Measurements from ENCODE around the gene DPEP1.
"Not testable (repeated sequence)": the region's sequence is repeated elsewhere in the genome, so short reads cannot be mapped to it uniquely, and the experiment has no call there.

DPEP1 gene

GRCh38 chr16:89584768-89585549 is 28.5 kb upstream of the DPEP1 start:
- H3K4me1 Mint-ChIP-seq: no peaks in the 10 kb centered on the region
- no peak overlapping the region for H3K27ac Mint-ChIP-seq
- ATAC-seq (replicated peaks): no peak
- H3K9me3 Mint-ChIP-seq: no peaks in the 10 kb centered on the region
- peaks cover 1 to 5% of the 10 kb centered on the region in 2 donors for H3K36me3 Mint-ChIP-seq
- DNase-seq: no peak
- H3K4me3 Mint-ChIP-seq: no peak overlapping the region
- H3K27me3 Mint-ChIP-seq: no peaks in the 10 kb centered on the region

DNA sequence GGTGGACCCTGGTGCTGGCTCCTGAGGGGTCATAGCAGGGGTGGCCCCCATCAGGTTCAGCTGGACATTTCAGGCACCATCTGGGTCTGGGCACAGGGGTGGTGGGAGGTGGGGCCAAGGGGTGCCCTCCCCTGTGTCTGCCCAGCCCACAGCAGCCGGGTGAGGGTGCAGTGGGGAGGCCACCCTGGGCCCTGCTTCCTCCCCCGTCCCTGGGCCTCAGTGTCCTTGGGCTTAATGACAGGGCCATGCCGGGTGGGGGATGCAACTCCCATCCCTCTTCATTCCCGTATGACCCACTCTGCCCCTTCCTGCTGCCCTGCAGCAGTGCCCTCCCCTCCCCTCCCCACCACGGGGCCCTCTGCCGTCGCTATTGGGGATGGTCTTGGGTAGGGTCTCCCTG is 27.2 kb upstream of the DPEP1 start:
- no peaks in the 10 kb centered on the region for H3K4me1 Mint-ChIP-seq
- H3K9me3 Mint-ChIP-seq: no peaks in the 10 kb centered on the region
- ATAC-seq (replicated peaks) (no peak), DNase-seq (no peak)
- H3K27me3 Mint-ChIP-seq: no peaks in the 10 kb centered on the region
- H3K36me3 Mint-ChIP-seq: peaks cover 1 to 5% of the 10 kb centered on the region in 2 donors
- no peak overlapping the region for H3K4me3 Mint-ChIP-seq
- H3K27ac Mint-ChIP-seq: no peak overlapping the region

DNA sequence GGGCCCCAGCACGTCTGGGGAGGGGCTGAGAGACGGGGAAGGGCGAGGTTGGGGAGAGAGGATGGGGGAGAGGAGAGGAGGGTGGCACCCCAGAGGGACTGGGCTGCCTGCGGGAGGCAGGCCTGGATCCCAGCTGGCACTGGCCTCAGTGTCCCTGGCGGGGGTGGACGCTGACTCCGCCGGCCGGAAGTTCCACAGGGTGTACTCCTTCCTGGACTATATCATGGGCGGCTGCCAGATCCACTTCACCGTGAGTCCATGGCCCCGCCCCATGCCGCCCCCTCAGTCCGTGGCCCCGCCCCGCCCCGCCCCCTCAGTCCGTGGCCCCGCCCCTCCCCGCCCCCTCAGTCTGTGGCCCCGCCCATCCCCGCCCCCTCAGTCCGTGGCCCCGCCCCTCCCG is 26.6 kb upstream of the DPEP1 start:
- ATAC-seq (replicated peaks): no peak
- Mint-ChIP-seq H3K4me1 (no peaks in the 10 kb centered on the region), H3K27me3 (no peaks in the 10 kb centered on the region), H3K27ac (no peak overlapping the region), H3K36me3 (peaks cover 1 to 5% of the 10 kb centered on the region in 2 donors), H3K9me3 (no peaks in the 10 kb centered on the region), H3K4me3 (no peak overlapping the region)
- no peak for DNase-seq

GRCh38 chr16:89587676-89588075 is 25.8 kb upstream of the DPEP1 start:
- not testable (repeated sequence) for H3K4me3 Mint-ChIP-seq; DNase-seq; H3K9me3 Mint-ChIP-seq; ATAC-seq (replicated peaks); H3K27me3 Mint-ChIP-seq; H3K4me1 Mint-ChIP-seq; H3K27ac Mint-ChIP-seq; H3K36me3 Mint-ChIP-seq

GRCh38 chr16:89588413-89589109 is 24.9 kb upstream of the DPEP1 start:
- H3K4me1 Mint-ChIP-seq: no peaks in the 10 kb centered on the region
- no peak for DNase-seq
- H3K36me3 Mint-ChIP-seq: peaks cover 1 to 5% of the 10 kb centered on the region in 2 donors
- H3K27ac Mint-ChIP-seq: no peak overlapping the region
- H3K4me3 Mint-ChIP-seq: no peak overlapping the region
- H3K27me3 Mint-ChIP-seq: no peaks in the 10 kb centered on the region
- no peaks in the 10 kb centered on the region for H3K9me3 Mint-ChIP-seq
- ATAC-seq (replicated peaks): no peak

DNA sequence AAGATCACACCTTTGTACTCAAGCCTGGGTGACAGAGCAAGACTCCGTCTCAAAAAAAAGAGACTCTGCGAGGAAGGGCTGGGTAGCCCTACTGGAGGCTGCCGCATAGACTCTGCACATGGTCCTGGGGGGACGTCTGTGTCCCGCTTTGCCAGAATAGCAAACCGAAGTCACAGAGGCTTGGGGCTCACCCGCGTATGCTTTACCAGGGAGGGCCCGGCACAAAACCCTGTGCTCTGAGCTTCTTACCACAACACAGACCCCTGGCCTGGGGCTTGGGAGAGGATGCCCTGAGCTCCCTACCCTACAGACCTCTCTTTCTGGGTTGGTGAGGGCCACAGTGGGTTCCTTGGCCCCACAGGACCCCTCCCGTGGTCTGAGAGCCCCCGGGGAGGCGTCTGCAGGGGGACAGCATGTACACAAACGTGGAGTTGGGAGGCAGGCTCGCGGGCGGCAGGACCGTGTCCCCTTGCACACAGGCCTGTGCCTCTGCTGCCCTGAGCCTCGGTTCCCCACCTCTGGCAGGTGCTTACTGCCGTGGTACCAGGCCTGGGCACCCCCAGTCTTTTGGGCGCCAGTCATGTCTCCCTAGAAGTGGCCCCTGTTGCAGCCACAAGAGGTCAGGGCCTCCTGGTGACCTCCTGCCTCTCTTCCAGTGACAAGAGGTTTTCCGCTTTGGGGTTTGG is 24.1 kb upstream of the DPEP1 start:
- Mint-ChIP-seq H3K9me3 (no peaks in the 10 kb centered on the region), H3K36me3 (peaks cover 1 to 5% of the 10 kb centered on the region in 2 donors), H3K4me1 (no peaks in the 10 kb centered on the region), H3K27ac (no peak overlapping the region), H3K27me3 (no peaks in the 10 kb centered on the region), H3K4me3 (no peak overlapping the region)
- DNase-seq: no peak
- ATAC-seq (replicated peaks): no peak

DNA sequence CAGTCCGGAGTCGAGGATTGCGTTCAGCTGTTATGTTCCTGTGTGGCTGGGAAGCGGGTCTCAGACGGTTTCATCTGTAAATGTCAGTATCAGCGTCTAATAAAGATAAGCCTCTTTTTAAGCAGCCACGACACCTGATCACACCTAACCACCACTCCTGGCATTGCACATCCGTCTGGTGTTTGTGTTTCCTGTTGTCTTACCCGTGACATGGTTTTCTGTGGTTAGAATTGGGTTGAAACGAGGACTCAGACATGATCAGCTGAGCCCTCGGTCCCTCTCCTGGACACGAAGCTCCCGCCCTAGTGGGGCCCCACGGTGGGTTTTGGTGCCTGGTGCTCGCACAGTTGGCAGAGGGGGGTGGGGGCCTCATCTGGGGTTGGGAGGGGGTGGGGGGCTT is 19.6 kb upstream of the DPEP1 start:
- no peak for DNase-seq
- Mint-ChIP-seq H3K4me1 (peaks cover 0 to 2% of the 10 kb centered on the region in 2 donors), H3K9me3 (no peaks in the 10 kb centered on the region), H3K27ac (no peak overlapping the region), H3K36me3 (no peaks in the 10 kb centered on the region), H3K27me3 (no peaks in the 10 kb centered on the region), H3K4me3 (no peak overlapping the region)
- no peak for ATAC-seq (replicated peaks)

GRCh38 chr16:89595330-89596060 is 17.9 kb upstream of the DPEP1 start:
- Mint-ChIP-seq H3K4me1 (peaks cover 0 to 2% of the 10 kb centered on the region in 2 donors), H3K27me3 (peaks cover 0 to 5% of the 10 kb centered on the region in 2 donors), H3K9me3 (no peaks in the 10 kb centered on the region), H3K4me3 (no peak overlapping the region), H3K27ac (no peak overlapping the region), H3K36me3 (no peaks in the 10 kb centered on the region)
- ATAC-seq (replicated peaks) (no peak), DNase-seq (no peak)

- peaks cover 0 to 5% of the 10 kb centered on the region in 2 donors for H3K27me3 Mint-ChIP-seq
- no peaks in the 10 kb centered on the region for H3K9me3 Mint-ChIP-seq
- H3K36me3 Mint-ChIP-seq: no peaks in the 10 kb centered on the region
- no peak overlapping the region for H3K4me3 Mint-ChIP-seq
- DNase-seq: no peak
- no peak overlapping the region for H3K27ac Mint-ChIP-seq
- no peak for ATAC-seq (replicated peaks)
- peaks cover 0 to 2% of the 10 kb centered on the region in 2 donors for H3K4me1 Mint-ChIP-seq
These were observed 17.3 kb upstream of the DPEP1 start for GRCh38 chr16:89596061-89596689.

DNA sequence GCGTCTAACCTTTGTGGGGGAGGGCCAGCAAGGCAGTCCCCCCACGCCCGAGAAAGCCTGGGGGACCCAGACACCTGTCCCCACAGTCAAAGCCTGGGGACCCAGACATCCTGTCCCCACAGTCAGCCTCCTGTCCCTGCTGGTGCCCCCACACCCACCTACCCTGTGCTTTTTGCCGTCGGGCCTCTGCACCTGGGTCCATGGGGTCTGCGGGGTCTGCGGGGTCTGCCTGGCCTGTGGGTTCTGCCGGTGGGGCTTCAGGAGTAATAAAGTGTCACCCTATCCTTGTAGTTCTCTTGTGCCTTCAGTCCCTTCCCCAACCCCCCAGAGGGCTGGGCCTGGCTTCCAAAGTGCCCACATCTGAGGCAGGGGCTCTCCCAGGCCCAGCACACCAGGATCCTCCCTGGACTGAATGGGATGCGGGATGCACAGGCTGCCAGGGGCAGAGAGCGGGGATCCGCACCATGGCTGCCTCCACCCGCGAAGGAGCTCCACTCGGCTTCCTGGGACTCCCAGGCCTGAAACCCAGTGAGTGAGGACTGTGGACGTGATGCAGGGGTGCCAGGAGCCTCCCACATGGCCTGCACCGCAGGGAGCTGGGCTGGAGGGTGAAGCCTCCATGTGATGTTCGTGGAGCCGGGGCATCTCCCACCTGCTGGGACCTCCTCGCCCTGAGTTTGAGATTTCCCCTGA is 16.3 kb upstream of the DPEP1 start:
- H3K27me3 Mint-ChIP-seq: peaks cover 0 to 9% of the 10 kb centered on the region in 2 donors
- ATAC-seq (replicated peaks) (no peak), DNase-seq (no peak)
- H3K36me3 Mint-ChIP-seq: no peaks in the 10 kb centered on the region
- no peak overlapping the region for H3K27ac Mint-ChIP-seq
- no peaks in the 10 kb centered on the region for H3K9me3 Mint-ChIP-seq
- no peak overlapping the region for H3K4me3 Mint-ChIP-seq
- peaks cover 1 to 2% of the 10 kb centered on the region in 2 donors for H3K4me1 Mint-ChIP-seq

GRCh38 chr16:89598199-89598598 is 15.2 kb upstream of the DPEP1 start:
- Mint-ChIP-seq H3K27ac (no peak overlapping the region), H3K36me3 (no peaks in the 10 kb centered on the region), H3K27me3 (peaks cover 4 to 19% of the 10 kb centered on the region in 2 donors), H3K9me3 (no peaks in the 10 kb centered on the region), H3K4me1 (peaks cover 12% of the 10 kb centered on the region in 2 donors), H3K4me3 (no peak overlapping the region)
- DNase-seq (no peak), ATAC-seq (replicated peaks) (no peak)

GRCh38 chr16:89599451-89599858 is 14.0 kb upstream of the DPEP1 start:
- Mint-ChIP-seq H3K4me3 (no peak overlapping the region), H3K27me3 (peaks cover 5 to 20% of the 10 kb centered on the region in 2 donors), H3K27ac (no peak overlapping the region), H3K36me3 (no peaks in the 10 kb centered on the region), H3K4me1 (peaks cover 12 to 13% of the 10 kb centered on the region in 2 donors), H3K9me3 (no peaks in the 10 kb centered on the region)
- DNase-seq: no peak
- ATAC-seq (replicated peaks): peak; percentile 56 to 59

DNA sequence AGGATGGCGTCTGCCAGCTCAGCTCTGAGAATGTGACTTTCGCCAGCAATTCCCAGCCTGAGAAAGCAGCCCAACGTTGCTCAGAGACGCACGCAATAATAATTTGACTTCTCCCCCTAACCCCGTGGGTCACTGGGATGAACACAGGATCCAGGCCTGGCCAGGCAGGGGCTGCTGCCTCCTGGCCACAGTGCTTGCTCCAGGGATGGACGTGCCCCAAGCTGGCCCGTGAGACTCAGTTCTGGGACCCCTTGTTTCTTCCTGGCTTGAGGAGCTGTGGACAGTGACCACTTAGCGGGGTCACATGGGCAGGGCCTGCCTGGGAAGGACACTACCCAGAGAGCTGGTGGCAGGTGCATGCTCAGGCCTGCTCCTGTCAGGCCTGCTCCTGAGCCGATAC is 13.5 kb upstream of the DPEP1 start:
- Mint-ChIP-seq H3K4me3 (no peak overlapping the region), H3K27ac (no peak overlapping the region), H3K27me3 (peaks cover 5 to 20% of the 10 kb centered on the region in 2 donors), H3K9me3 (no peaks in the 10 kb centered on the region), H3K4me1 (peaks cover 12 to 13% of the 10 kb centered on the region in 2 donors), H3K36me3 (no peaks in the 10 kb centered on the region)
- ATAC-seq (replicated peaks) (no peak), DNase-seq (no peak)
